T47D (cell line): ENCODE data around the gene PLXNA1.

ENCODE experiments used
- DNase-seq, 2 experiments: peaks; one replicate each; pipeline versions ENCODE4 v3.0.0 to v3.0.0-alpha.2; 2011 to 2012; ENCODE audit warnings: low read depth in 1 of 2, low spot score in 1 of 2
- JUND ChIP-seq: IDR thresholded peaks from 2 replicates; pipeline ENCODE4 v1.6.1; 2012; ENCODE audit warnings: low read depth
- in situ Hi-C: cut with HindIII; loops from 2 replicates; pipeline ENCODE4 v1.10.0; 2016; ENCODE audit warnings: low sequenced_read_pairs, low pct_unique_long_range_greater_than_20kb

Gene PLXNA1

GRCh38 chr3:126997455-126998038 is 14.6 kb downstream of the PLXNA1 start:
- in situ Hi-C loops, result no loop called here
- no peak for DNase-seq
- TF ChIP-seq JUND, result no peak

GRCh38 chr3:126998320-126998719 is 15.4 kb downstream of the PLXNA1 start:
- in situ Hi-C loops, result no loop called here
- TF ChIP-seq JUND, result no peak

DNA sequence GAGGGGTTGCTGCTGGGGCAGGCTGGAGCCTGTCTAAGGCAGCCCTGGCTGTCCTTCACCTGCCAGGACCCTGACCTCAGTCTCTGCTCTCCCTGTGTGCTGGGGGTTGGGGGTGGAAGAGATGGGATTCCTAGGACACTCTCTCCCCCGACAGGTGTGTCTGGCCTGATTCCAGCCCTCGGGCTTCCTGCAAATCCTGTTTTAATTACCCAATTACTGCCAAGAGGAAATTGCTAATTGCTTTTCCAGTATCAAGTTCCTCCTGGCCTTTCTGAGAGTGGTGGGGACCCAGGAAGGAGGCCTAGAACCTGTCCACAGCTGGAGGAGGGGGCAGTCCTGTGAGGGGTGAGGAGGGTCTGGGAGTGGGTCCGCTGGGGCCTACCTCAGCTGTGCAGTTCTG is 15.8 kb downstream of the PLXNA1 start:
- DNase-seq, result no peak
- in situ Hi-C loops, result no loop called here
- no peak for TF ChIP-seq JUND

More at GRCh38 chr3:126998320-126998719, 15.4 kb downstream of the PLXNA1 start:
- DNase-seq, result no peak

DNA sequence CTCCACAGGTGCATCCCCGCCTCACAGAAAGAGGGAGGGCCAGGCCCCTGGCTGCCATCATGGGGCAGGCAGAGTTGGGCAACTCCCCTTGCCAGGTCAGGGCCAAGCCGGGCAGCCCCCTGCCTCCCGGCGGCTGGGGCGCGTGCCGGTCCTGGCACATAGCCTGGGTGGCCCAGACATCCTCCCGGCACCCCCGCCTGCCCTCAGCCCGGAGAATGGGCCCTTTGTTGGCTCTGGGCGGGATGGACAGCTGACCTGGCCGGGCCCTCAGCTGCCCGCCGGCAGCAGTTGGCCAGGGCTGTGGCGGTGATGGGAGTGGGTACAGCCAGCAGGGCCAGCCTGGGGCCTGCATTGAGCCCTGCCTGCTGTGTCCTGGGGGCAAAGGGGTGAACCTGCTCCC is 16.5 kb downstream of the PLXNA1 start:
- in situ Hi-C loops, result no loop called here
- no peak for DNase-seq
- TF ChIP-seq JUND, result no peak

DNA sequence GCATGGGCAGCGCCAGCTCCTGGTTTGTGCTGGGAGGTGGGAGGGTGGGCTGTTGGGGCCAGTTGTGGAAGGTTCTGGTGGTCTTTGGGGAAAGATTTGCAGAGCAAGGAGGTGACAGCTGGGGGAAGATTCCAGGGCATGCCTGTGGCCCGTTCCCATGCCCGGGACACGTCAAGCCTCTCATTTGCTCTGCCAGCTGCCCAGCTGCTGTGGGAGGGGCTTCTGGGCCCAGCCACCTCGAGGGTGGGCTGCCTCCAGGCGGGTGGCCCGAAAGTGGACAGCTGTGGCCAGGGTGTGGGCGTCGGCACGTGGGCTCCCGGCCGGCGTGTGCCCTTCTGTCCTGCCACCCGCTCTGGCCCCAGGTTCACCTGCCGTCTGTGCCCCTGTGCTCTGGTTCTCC is 17.2 kb downstream of the PLXNA1 start:
- in situ Hi-C loops, result no loop called here
- no peak for DNase-seq
- TF ChIP-seq JUND, result no peak

DNA sequence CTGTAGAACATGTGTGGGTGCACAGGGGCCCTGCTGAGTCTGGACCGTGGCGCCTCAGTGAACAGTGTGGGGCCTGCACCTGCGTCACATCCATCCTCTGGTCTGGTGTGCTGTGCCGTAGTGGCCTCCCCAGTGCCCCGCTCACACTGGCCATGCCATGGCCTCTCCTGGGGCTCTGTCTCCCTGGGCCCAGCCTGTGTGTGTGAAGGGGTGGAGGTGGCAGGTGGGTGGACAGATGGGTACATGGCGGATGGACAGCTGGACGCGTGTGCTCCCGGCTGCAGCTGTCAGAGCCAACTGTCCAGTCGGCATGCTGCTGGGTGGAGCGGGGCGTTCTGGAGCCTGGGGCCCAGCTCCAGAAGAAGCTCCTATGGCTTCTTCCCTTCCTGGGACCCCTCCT is 17.8 kb downstream of the PLXNA1 start:
- no peak for TF ChIP-seq JUND
- DNase-seq, result no peak
- in situ Hi-C loops, result no loop called here

DNA sequence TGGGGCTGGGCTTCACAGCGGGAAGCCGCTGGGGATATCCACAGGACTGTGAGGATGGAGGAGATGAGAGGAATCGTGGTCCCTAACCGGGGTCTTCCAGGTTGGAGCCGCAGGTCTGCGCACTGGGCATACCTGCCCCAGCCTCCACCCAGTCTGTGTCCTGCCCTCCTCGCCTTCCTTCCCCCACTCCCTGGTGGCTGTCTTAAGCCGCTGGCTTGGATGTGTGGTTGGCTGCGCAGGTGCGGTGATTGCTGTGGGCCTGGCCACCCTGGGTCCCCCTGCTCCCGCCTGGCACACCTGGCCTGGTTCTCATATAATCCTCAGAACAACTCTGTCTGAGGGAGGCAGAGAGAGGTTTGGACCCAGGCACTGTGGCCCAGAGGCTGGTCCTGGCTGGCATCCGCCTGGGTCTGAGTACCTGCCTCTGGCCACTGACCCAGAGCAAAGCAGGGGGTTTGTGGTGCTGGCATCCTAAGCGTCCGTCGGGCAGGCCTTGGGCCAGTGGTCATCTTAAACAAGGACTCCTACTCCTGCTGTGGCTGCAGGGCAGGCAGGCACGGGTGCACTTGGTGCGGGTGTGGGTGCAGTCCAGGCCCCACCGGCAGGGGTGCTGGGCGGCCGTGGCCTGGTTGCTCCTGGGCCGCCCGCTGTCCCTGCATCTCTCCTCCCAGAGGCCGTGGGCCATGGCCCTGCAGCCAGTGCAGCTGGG is 18.7 kb downstream of the PLXNA1 start:
- DNase-seq, result no peak
- TF ChIP-seq JUND, result no peak
- in situ Hi-C loops, result no loop called here

- in situ Hi-C loops, result no loop called here
- DNase-seq, result no peak
- TF ChIP-seq JUND, result no peak
Measured at GRCh38 chr3:127002195-127003174, 19.6 kb downstream of the PLXNA1 start.

GRCh38 chr3:127003175-127003555 is 20.2 kb downstream of the PLXNA1 start:
- in situ Hi-C loops, result no loop called here
- no peak for DNase-seq
- TF ChIP-seq JUND, result no peak

GRCh38 chr3:127003601-127004280 is 20.8 kb downstream of the PLXNA1 start:
- no peak for DNase-seq
- no peak for TF ChIP-seq JUND

DNA sequence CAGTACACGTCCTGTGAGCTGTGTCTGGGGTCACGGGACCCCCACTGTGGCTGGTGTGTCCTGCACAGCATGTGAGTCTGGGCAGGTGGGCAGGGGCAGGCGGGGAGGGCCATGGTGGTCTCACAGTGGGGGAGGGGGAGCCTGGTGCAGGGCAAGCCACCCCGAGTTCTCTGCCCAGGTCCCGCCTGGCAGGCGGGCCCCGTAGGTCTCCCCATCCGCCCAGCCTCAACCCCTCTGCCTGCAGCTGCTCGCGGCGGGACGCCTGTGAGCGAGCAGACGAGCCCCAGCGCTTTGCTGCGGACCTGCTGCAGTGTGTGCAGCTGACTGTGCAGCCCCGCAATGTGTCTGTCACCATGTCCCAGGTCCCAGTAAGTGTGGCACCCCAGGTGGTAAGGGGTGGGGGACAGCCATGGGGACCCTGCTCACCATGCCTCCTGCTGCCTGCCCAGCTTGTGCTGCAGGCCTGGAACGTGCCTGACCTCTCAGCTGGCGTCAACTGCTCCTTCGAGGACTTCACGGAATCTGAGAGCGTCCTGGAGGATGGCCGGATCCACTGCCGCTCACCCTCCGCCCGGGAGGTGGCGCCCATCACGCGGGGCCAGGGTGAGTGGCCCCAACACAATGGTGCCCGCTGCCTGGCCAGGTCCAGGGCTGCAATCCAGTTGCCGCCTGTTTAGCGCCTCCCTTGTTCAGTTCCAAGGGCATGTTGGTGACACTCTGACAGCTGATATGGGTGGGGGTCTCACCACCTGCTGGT is 21.9 kb downstream of the PLXNA1 start:
- no peak for DNase-seq
- in situ Hi-C loops, result no loop called here
- TF ChIP-seq JUND, result no peak

More at GRCh38 chr3:127003601-127004280, 20.8 kb downstream of the PLXNA1 start:
- in situ Hi-C loops, result no loop called here
